Suprapubic skin (tissue), 4 donors: ENCODE results near the gene CCNYL1. TPM values are rescaled to one million over a fixed set of nuclear protein-coding genes. Genes with fewer than 3 reads are reported as not detected.
"Not testable (repeated sequence)": the region's sequence is repeated elsewhere in the genome, so short reads cannot be mapped to it uniquely, and the experiment has no call there.

Source experiments
- DNase-seq, 2 donors: peaks; one replicate each; pipeline ENCODE4 v3.0.0-alpha.2; 2019; ENCODE audit warnings: low spot score in 2 of 2
- H3K27ac ChIP-seq: fragments of 200-600 bp; sonication (generic); one replicate; pipeline ENCODE4 v1.5.1; 2019
- H3K27me3 ChIP-seq: fragments of 200-600 bp; sonication (generic); one replicate; pipeline ENCODE4 v1.5.1; 2019
- H3K36me3 ChIP-seq: fragments of 200-600 bp; sonication (generic); one replicate; pipeline ENCODE4 v1.5.1; 2019
- H3K4me1 ChIP-seq: fragments of 200-600 bp; sonication (generic); one replicate; pipeline ENCODE4 v1.5.1; 2019
- H3K4me3 ChIP-seq: fragments of 200-600 bp; sonication (generic); one replicate; pipeline ENCODE4 v1.5.1; 2019; ENCODE audit warnings: mild to moderate bottlenecking
- H3K9me3 ChIP-seq: fragments of 200-600 bp; sonication (generic); one replicate; pipeline ENCODE4 v1.5.1; 2019
- EP300 ChIP-seq: sonication (generic); formaldehyde crosslinking; IDR thresholded peaks from one replicate; pipeline ENCODE4 v1.6.1; 2017; ENCODE audit warnings: antibody characterized with exemption
- POLR2A ChIP-seq, 2 donors: fragments of 450-650 bp; IDR thresholded peaks; one replicate each; pipeline ENCODE4 v1.6.1; 2017; ENCODE audit warnings: antibody characterized with exemption in 2 of 2, mild to moderate bottlenecking in 2 of 2, moderate library complexity in 2 of 2
- POLR2AphosphoS5 ChIP-seq, 3 donors: sonication (generic); formaldehyde crosslinking; IDR thresholded peaks; one replicate each; pipeline ENCODE4 v1.6.1; 2017; ENCODE audit warnings: antibody characterized with exemption in 3 of 3
- WGBS: methylation state at CpG from one replicate; pipeline ENCODE4 v1.1.5; 2018; 5-methylcytosine and 5-hydroxymethylcytosine counted together
- total RNA-seq, 4 donors: library from RNA; depleted of rRNA; stranded (reverse); fragments of >200 nt; gene quantifications; one replicate each; pipeline ENCODE4 v1.1.0, GENCODE V29; 2016
- TF ChIP-seq, protein P1 (sequence below), 2 donors: fragments of 200-600 bp in 1 of 2; fragments of 450-650 bp in 1 of 2; sonication (generic) in 1 of 2; IDR thresholded peaks; one replicate each; pipeline ENCODE4 v1.5.1; 2016 to 2019; ENCODE audit warnings: antibody characterized with exemption in 2 of 2, mild to moderate bottlenecking in 1 of 2, moderate library complexity in 1 of 2

The CCNYL1 gene
- total RNA-seq, 4 donors from 2014 or later: 3.1 to 11.3 (median 5.4) TPM

DNA sequence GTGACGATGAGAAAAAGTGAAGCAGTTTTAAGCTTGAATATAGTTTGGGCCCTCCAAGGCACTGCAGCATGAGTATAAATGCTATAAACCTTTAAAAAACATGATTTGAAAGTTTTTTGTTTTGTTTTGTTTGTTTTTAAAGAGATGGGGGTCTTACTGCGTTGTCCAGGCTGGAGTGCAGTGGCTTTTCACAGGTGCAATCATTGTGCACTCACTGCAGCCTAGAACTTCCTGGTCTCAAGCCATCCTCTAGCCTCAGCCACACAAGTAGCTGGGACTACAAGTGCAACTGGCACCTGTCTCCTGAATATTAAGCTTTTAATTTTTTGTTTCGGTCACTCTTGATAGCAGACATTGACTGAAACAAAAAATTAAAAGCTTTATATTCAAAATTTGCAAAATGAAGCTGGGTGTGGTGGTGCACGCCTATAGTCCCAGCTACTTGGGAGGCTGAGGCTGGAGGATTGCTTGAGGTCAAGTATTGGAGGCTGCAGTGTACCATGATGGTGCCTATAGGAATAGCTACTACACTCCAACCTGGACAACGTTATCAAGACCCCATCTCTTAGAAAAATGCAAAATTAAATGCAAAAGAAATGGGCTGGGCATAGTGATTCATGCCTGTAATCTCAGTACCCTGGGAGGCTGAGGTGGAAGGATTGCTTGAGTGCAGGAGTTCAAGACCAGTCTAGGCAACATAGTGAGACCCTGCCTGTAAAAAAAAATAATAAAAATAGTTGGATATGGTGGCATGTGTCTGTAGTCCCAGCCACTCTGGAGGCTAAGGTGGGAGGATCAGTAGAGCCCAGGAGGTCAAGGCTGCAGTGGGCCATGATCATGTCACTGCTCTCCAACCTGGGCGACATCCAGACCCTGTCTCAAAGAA is 43.3 kb downstream of the CCNYL1 start:
- H3K4me1 ChIP-seq: no peaks in the 10 kb centered on the region
- 94% methylated on average over 6 of the region's 6 CpGs for WGBS
- no peak overlapping the region for H3K4me3 ChIP-seq
- peaks cover 21% of the 10 kb centered on the region for H3K36me3 ChIP-seq
- no peaks in the 10 kb centered on the region for H3K9me3 ChIP-seq
- no peaks in the 10 kb centered on the region for H3K27me3 ChIP-seq
- DNase-seq: no peak
- no peak overlapping the region for H3K27ac ChIP-seq
- TF ChIP-seq, protein P1, sequence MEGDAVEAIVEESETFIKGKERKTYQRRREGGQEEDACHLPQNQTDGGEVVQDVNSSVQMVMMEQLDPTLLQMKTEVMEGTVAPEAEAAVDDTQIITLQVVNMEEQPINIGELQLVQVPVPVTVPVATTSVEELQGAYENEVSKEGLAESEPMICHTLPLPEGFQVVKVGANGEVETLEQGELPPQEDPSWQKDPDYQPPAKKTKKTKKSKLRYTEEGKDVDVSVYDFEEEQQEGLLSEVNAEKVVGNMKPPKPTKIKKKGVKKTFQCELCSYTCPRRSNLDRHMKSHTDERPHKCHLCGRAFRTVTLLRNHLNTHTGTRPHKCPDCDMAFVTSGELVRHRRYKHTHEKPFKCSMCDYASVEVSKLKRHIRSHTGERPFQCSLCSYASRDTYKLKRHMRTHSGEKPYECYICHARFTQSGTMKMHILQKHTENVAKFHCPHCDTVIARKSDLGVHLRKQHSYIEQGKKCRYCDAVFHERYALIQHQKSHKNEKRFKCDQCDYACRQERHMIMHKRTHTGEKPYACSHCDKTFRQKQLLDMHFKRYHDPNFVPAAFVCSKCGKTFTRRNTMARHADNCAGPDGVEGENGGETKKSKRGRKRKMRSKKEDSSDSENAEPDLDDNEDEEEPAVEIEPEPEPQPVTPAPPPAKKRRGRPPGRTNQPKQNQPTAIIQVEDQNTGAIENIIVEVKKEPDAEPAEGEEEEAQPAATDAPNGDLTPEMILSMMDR (IDR thresholded peaks at IDR 0.05): no peak
- no peak for TF ChIP-seq POLR2A (IDR thresholded peaks at IDR 0.05)
- no peak for TF ChIP-seq POLR2AphosphoS5 (IDR thresholded peaks at IDR 0.05)
- no peak for TF ChIP-seq EP300

DNA sequence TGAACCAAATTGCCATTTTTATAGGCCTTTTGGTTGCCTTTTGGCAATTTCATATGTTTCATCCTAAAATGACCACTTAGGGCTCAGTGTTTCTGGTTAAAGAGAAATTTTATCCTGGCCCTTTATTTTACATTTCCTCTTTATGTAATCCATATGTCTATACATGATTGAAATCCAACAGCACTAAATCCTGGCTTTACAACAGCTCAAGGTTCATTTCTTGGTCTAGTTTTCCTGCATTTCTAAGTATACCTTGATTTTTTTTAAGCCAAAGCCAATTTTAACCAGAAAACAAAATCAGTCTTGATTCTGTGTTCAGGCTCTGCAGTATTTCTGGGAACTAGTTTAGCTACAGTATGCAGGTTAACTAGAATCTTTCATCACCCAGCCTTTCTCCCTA is 46.6 kb downstream of the CCNYL1 start:
- H3K36me3 ChIP-seq: peaks cover 6% of the 10 kb centered on the region
- no peak for DNase-seq

DNA sequence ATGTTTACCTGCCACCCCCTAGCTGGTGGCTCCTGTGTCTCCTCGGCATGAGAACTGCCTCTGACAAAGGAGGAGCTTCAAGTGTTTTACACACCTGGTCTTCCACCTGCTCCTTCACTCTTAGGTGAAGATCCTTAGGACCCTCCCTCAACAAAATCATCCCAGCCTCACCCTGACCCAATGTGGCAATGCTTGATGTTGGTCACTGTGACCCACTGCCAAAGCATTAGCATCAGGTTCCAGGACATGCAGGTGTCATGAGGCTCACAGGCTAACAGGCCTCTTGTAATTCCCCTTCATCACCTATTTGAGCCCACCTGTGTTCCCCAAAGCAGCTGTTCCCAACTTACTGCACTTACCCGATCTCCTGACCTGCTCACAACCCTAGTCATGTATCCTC is 48.5 kb downstream of the CCNYL1 start:
- H3K36me3 ChIP-seq: peaks cover under 1% of the 10 kb centered on the region

More for the DNA sequence above, 46.6 kb downstream of the CCNYL1 start:
- H3K9me3 ChIP-seq: no peaks in the 10 kb centered on the region
- no peaks in the 10 kb centered on the region for H3K27me3 ChIP-seq
- TF ChIP-seq POLR2AphosphoS5 (IDR thresholded peaks at IDR 0.05) (no peak), POLR2A (IDR thresholded peaks at IDR 0.05) (no peak), EP300 (no peak)
- TF ChIP-seq, protein P1 (IDR thresholded peaks at IDR 0.05): no peak
- H3K27ac ChIP-seq: no peak overlapping the region
- no peak overlapping the region for H3K4me3 ChIP-seq
- H3K4me1 ChIP-seq: no peaks in the 10 kb centered on the region

DNA sequence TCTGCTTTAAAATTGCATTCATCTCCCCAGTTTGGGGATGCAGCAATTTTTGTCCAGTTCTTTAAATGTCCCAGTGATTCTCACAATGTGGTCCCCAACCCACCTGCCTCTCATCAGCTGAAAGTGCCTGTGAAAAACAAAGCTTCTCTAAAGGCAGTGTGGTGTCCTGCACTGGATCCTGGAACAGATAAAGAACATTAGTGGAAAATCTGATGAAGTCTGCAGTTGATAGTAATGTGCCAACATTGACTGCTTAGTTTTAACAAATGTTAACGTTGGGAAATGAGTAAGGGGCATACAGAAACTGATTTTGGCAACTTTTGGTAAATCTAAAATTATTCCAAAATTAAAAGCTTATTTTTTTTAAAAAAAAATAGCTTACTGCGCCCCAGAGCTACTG is 49.0 kb downstream of the CCNYL1 start:
- 76% methylated on average over 2 of the region's 2 CpGs for WGBS
- H3K4me3 ChIP-seq: no peak overlapping the region

More for the DNA sequence above, 48.5 kb downstream of the CCNYL1 start:
- H3K27ac ChIP-seq: no peak overlapping the region
- H3K4me3 ChIP-seq: no peak overlapping the region
- no peaks in the 10 kb centered on the region for H3K27me3 ChIP-seq
- no peaks in the 10 kb centered on the region for H3K9me3 ChIP-seq
- no peaks in the 10 kb centered on the region for H3K4me1 ChIP-seq
- no peak for DNase-seq
- WGBS: 94% methylated on average over 2 of the region's 2 CpGs
- TF ChIP-seq POLR2AphosphoS5 (IDR thresholded peaks at IDR 0.05): no peak
- no peak for TF ChIP-seq EP300
- no peak for TF ChIP-seq POLR2A (IDR thresholded peaks at IDR 0.05)
- TF ChIP-seq, protein P1 (IDR thresholded peaks at IDR 0.05): no peak

DNA sequence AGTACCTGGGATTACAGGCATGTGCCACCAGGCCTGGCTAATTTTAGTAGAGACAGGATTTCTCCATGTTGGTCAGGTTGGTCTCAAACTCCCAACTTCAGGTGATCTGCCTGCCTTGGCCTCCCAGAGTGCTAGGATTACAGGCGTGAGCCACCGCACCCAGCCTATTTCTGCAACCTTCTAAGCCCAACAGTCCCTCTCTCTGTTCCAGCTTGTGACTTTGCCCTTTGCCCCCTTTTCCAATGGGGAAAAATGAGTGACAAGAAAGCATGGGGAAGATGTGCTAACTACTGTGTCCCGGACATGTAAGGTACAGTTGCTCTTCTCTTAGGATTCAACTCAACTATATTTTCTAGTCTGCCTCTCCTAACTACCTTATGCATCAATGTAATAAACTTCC is 50.0 kb downstream of the CCNYL1 start:
- H3K36me3 ChIP-seq, H3K4me1 ChIP-seq: not testable (repeated sequence)

More for the DNA sequence above, 49.0 kb downstream of the CCNYL1 start:
- Histone ChIP-seq H3K9me3 (no peaks in the 10 kb centered on the region), H3K27me3 (no peaks in the 10 kb centered on the region), H3K4me1 (no peaks in the 10 kb centered on the region), H3K27ac (no peak overlapping the region), H3K36me3 (no peaks in the 10 kb centered on the region)
- DNase-seq: no peak
- TF ChIP-seq, protein P1 (IDR thresholded peaks at IDR 0.05): no peak
- TF ChIP-seq POLR2AphosphoS5 (IDR thresholded peaks at IDR 0.05) (no peak), EP300 (no peak), POLR2A (IDR thresholded peaks at IDR 0.05) (no peak)

More for the DNA sequence above, 50.0 kb downstream of the CCNYL1 start:
- not testable (repeated sequence) for H3K27me3 ChIP-seq, H3K9me3 ChIP-seq, H3K4me3 ChIP-seq, H3K27ac ChIP-seq, DNase-seq
- WGBS: 98% methylated on average over 3 of the region's 3 CpGs
